IPS-18a (cell line): ENCODE results near the gene MYO1A.

ENCODE experiments used
- H3K27ac ChIP-seq: one replicate; pipeline ENCODE4 v1.5.1; 2013; ENCODE audit warnings: low read length
- H3K27me3 ChIP-seq: one replicate; pipeline ENCODE4 v1.6.1; 2013; ENCODE audit warnings: mild to moderate bottlenecking, low read length; ENCODE audit not compliant: control insufficient read depth, insufficient read depth
- H3K36me3 ChIP-seq: one replicate; pipeline ENCODE4 v1.6.1; 2013; ENCODE audit warnings: low read depth, low read length; ENCODE audit not compliant: control insufficient read depth
- H3K4me1 ChIP-seq: one replicate; pipeline ENCODE4 v1.6.1; 2013; ENCODE audit warnings: low read depth, low read length; ENCODE audit not compliant: control insufficient read depth
- H3K4me3 ChIP-seq: one replicate; pipeline ENCODE4 v1.5.1; 2013; ENCODE audit warnings: low read length
- H3K9ac ChIP-seq: one replicate; pipeline ENCODE4 v1.6.1; 2013; ENCODE audit warnings: mild to moderate bottlenecking, low read length, moderate library complexity
- H3K9me3 ChIP-seq: one replicate; pipeline ENCODE4 v1.6.1; 2013; ENCODE audit warnings: low read depth, low read length; ENCODE audit not compliant: control insufficient read depth

MYO1A gene

DNA sequence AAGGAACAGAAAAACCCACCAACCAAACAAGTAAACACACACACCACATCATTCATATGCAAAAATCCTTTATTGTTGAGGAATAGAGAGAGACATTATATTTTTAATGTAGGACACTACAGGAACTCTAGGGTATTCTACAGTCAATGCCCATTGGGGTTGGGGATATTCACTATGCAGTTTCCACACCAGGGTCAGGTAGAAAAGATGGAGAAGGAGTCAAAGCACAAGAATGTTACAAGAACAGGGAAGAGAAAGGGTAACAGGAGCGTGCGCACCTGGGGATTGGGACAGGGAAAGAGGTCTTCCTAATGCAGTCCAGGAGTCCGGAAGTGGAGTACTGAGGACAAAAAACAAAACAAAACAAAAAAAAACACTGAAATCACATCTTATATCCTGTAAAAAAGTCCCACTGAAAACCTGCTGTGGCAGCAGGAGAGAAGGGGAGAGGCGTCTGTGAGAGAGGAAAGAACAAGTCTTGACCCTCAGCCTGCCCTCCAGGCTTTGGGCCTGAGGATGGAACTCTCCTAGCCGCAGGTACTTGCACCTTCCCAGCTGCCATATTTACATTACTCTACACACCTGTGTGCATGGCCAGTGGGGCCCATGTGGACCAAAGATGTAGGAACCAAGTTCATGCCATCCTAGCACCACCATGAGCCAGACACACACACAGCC lies 39.8 kb downstream of the MYO1A start:
- Histone ChIP-seq H3K4me1 (peaks cover 28% of the 10 kb centered on the region), H3K9ac (no peak overlapping the region), H3K9me3 (no peaks in the 10 kb centered on the region), H3K27me3 (no peaks in the 10 kb centered on the region), H3K36me3 (no peaks in the 10 kb centered on the region), H3K4me3 (no peak overlapping the region), H3K27ac (no peak overlapping the region)

- H3K27ac ChIP-seq: no peak overlapping the region
- H3K4me1 ChIP-seq: peaks cover 30% of the 10 kb centered on the region
- H3K36me3 ChIP-seq: peaks cover 18% of the 10 kb centered on the region
- no peak overlapping the region for H3K4me3 ChIP-seq
- H3K9ac ChIP-seq: no peak overlapping the region
- no peaks in the 10 kb centered on the region for H3K27me3 ChIP-seq
- no peaks in the 10 kb centered on the region for H3K9me3 ChIP-seq
Observed at GRCh38 chr12:57008178-57008577, 41.8 kb downstream of the MYO1A start.

GRCh38 chr12:57006809-57007475 lies 43.0 kb downstream of the MYO1A start:
- Histone ChIP-seq H3K4me1 (peaks cover 30% of the 10 kb centered on the region), H3K27ac (no peak overlapping the region), H3K9me3 (no peaks in the 10 kb centered on the region), H3K4me3 (peak overlapping the region; percentile 31), H3K36me3 (peaks cover 30% of the 10 kb centered on the region), H3K9ac (no peak overlapping the region), H3K27me3 (no peaks in the 10 kb centered on the region)

GRCh38 chr12:57005980-57006808 lies 43.7 kb downstream of the MYO1A start, which contains the start of gene ZBTB39:
ZBTB39 (minus strand) TSS chr12:57006546; CDS start chr12:57004917, 1,629 bp downstream.
- Histone ChIP-seq H3K9me3 (no peaks in the 10 kb centered on the region), H3K9ac (peak within 1 kb of the TSS; percentile 86), H3K4me1 (peaks cover 30% of the 10 kb centered on the region), H3K27ac (peak within 1 kb of the TSS; percentile 42), H3K4me3 (peak within 1 kb of the TSS; percentile 93), H3K27me3 (no peaks in the 10 kb centered on the region), H3K36me3 (peaks cover 32% of the 10 kb centered on the region)

GRCh38 chr12:57004651-57005050 lies 45.3 kb downstream of the MYO1A start:
- peaks cover 41% of the 10 kb centered on the region for H3K36me3 ChIP-seq
- no peaks in the 10 kb centered on the region for H3K9me3 ChIP-seq
- peaks cover 15% of the 10 kb centered on the region for H3K4me1 ChIP-seq
- no peaks in the 10 kb centered on the region for H3K27me3 ChIP-seq
- peak overlapping the region; percentile 93 for H3K4me3 ChIP-seq
- no peak overlapping the region for H3K27ac ChIP-seq
- no peak overlapping the region for H3K9ac ChIP-seq

DNA sequence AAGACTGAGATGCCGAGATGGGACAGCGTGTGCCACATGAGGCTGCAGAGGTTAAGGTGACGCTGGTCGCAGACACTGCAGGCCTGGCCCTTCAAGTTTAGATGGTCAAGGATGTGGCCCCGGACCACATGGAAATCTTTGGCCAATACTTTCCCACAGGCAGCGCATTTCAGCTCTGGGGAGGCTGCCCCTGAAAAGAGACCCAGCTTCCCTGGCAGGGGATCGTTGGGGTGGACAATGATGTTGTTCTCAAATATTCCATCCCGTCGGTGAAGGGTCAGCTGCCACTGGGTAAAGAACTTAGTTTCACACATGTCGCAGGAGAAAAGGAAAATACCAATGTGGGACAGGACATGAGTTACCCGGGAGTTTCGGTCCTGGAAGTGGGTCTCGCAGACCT lies 46.5 kb downstream of the MYO1A start:
- H3K27ac ChIP-seq: no peak overlapping the region
- peaks cover 9% of the 10 kb centered on the region for H3K4me1 ChIP-seq
- no peaks in the 10 kb centered on the region for H3K9me3 ChIP-seq
- peaks cover 41% of the 10 kb centered on the region for H3K36me3 ChIP-seq
- no peak overlapping the region for H3K4me3 ChIP-seq
- H3K9ac ChIP-seq: no peak overlapping the region
- no peaks in the 10 kb centered on the region for H3K27me3 ChIP-seq

GRCh38 chr12:57001448-57001906 lies 48.5 kb downstream of the MYO1A start:
- Histone ChIP-seq H3K9ac (no peak overlapping the region), H3K27ac (no peak overlapping the region), H3K27me3 (no peaks in the 10 kb centered on the region), H3K9me3 (no peaks in the 10 kb centered on the region), H3K36me3 (peaks cover 41% of the 10 kb centered on the region), H3K4me3 (no peak overlapping the region), H3K4me1 (peaks cover 7% of the 10 kb centered on the region)

DNA sequence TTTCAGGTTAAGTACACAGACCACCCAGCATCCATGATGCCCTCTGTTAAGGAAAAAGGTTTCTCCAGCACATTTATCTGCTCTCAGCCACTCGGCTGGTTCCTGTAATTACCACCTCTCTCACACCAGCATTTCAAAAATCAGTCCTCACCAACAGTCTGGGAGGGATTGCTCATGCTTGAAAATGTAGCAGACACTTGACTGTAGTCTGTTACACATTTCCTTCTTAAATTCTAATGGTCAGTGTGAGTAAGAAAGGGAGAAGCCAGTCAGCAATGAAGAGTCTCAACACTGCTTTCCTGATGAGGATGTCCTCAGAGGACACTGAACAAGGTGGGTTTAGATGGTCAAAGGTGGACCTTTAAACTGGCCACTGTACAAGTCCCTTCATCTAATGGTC lies 49.5 kb downstream of the MYO1A start:
- Histone ChIP-seq H3K36me3 (peaks cover 41% of the 10 kb centered on the region), H3K27me3 (no peaks in the 10 kb centered on the region), H3K9ac (no peak overlapping the region), H3K4me3 (no peak overlapping the region), H3K27ac (no peak overlapping the region), H3K4me1 (peaks cover 6% of the 10 kb centered on the region), H3K9me3 (no peaks in the 10 kb centered on the region)

DNA sequence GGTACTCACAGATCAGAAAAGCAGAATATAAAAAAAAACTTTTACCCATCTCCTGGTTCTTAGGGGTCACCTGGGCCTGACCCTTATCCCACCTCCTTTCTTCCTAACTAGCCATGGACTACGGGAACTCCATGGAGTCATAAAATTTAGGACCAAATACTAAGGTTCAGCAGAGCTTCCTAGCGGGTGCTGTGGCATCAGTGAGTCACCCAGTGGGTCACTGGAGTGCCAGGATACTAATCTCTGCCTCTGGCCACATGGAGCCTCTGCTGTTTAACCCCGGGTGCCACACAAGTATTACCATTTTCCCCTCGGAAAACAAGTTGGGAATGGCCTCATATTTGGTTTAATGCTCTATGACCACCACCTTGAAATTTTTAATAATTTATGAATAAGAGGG lies 50.5 kb downstream of the MYO1A start:
- H3K4me1 ChIP-seq: no peaks in the 10 kb centered on the region
- peaks cover 36% of the 10 kb centered on the region for H3K36me3 ChIP-seq
- H3K27me3 ChIP-seq: no peaks in the 10 kb centered on the region
- no peak overlapping the region for H3K4me3 ChIP-seq
- H3K27ac ChIP-seq: no peak overlapping the region
- no peak overlapping the region for H3K9ac ChIP-seq
- no peaks in the 10 kb centered on the region for H3K9me3 ChIP-seq

GRCh38 chr12:56998981-56999380 lies 50.9 kb downstream of the MYO1A start:
- H3K36me3 ChIP-seq: peaks cover 31% of the 10 kb centered on the region
- no peak overlapping the region for H3K4me3 ChIP-seq
- no peaks in the 10 kb centered on the region for H3K4me1 ChIP-seq
- no peaks in the 10 kb centered on the region for H3K9me3 ChIP-seq
- no peaks in the 10 kb centered on the region for H3K27me3 ChIP-seq
- no peak overlapping the region for H3K9ac ChIP-seq
- no peak overlapping the region for H3K27ac ChIP-seq

DNA sequence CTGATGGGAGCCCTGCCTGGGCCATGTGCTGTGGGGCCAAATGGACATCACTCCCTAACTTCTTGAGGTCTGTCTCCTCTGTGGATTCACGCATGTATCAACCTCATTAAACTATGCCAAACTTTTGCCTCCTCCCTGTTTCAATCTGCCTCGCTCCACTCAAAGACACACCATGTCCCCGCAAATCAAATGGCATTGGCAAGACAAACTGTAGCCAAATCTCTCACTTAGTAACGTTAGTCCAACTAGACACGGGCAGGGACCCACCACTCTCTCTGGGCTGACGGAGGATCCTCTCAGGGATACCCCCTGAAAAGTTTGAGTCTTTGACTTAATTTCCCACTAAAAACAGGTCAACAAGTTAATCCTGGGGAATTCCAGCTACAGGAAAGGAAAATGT lies 51.6 kb downstream of the MYO1A start:
- no peaks in the 10 kb centered on the region for H3K9me3 ChIP-seq
- H3K36me3 ChIP-seq: peaks cover 25% of the 10 kb centered on the region
- H3K4me3 ChIP-seq: no peak overlapping the region
- H3K9ac ChIP-seq: no peak overlapping the region
- H3K27me3 ChIP-seq: no peaks in the 10 kb centered on the region
- H3K27ac ChIP-seq: no peak overlapping the region
- H3K4me1 ChIP-seq: no peaks in the 10 kb centered on the region
